H9 (cell line): ENCODE measurements around the gene LIMS2. TPM values are rescaled to one million over a fixed set of nuclear protein-coding genes. Genes with fewer than 3 reads are reported as not detected.

Experiments
- DNase-seq: peaks from one replicate; pipeline ENCODE4 v3.0.0-alpha.2; 2017
- H2AFZ ChIP-seq: one replicate; pipeline ENCODE4 v1.6.1; 2013; ENCODE audit warnings: mild to moderate bottlenecking, low read length, control low read depth, moderate library complexity
- H2AK5ac ChIP-seq: 2 replicates; pipeline ENCODE4 v1.6.1; 2013; ENCODE audit warnings: low read length, control low read depth, mixed read lengths; ENCODE audit not compliant: insufficient read length
- H2BK120ac ChIP-seq: one replicate; pipeline ENCODE4 v1.6.1; 2013; ENCODE audit warnings: low read depth, mild to moderate bottlenecking, low read length, control low read depth, inconsistent platforms; ENCODE audit not compliant: poor library complexity, severe bottlenecking
- H2BK12ac ChIP-seq: 2 replicates; pipeline ENCODE4 v1.6.1; 2013; ENCODE audit warnings: low read length, control low read depth, mixed read lengths, low read depth; ENCODE audit not compliant: insufficient read length
- H2BK15ac ChIP-seq: 2 replicates; pipeline ENCODE4 v1.6.1; 2013; ENCODE audit warnings: low read depth, low read length, control low read depth
- H2BK20ac ChIP-seq: one replicate; pipeline ENCODE4 v1.6.1; 2013; ENCODE audit warnings: low read depth, mild to moderate bottlenecking, low read length, control low read depth, inconsistent platforms; ENCODE audit not compliant: poor library complexity, severe bottlenecking
- H2BK5ac ChIP-seq: 2 replicates; pipeline ENCODE4 v1.6.1; 2013; ENCODE audit warnings: low read length, control low read depth, mixed read lengths; ENCODE audit not compliant: insufficient read length
- H3K14ac ChIP-seq: 2 replicates; pipeline ENCODE4 v1.6.1; 2013; ENCODE audit warnings: low read length, control low read depth; ENCODE audit not compliant: insufficient read depth
- H3K18ac ChIP-seq: 2 replicates; pipeline ENCODE4 v1.6.1; 2013; ENCODE audit warnings: low read depth, mild to moderate bottlenecking, mixed read lengths, low read length, control low read depth; ENCODE audit not compliant: insufficient read length
- H3K23ac ChIP-seq: 2 replicates; pipeline ENCODE4 v1.6.1; 2013; ENCODE audit warnings: low read length, control low read depth, mixed read lengths, low read depth; ENCODE audit not compliant: insufficient read length
- H3K23me2 ChIP-seq: 2 replicates; pipeline ENCODE4 v1.6.1; 2013; ENCODE audit warnings: low read depth, mild to moderate bottlenecking, mixed read lengths, low read length, control low read depth; ENCODE audit not compliant: insufficient read length, poor library complexity, severe bottlenecking
- H3K27ac ChIP-seq: 2 replicates; pipeline ENCODE4 v1.5.1; 2013; ENCODE audit warnings: low read length, control low read depth, mixed read lengths, low read depth; ENCODE audit not compliant: insufficient read length
- H3K27me3 ChIP-seq: 2 replicates; pipeline ENCODE4 v1.6.1; 2013; ENCODE audit warnings: low read length, control low read depth, inconsistent platforms; ENCODE audit not compliant: insufficient read depth
- H3K4ac ChIP-seq: 2 replicates; pipeline ENCODE4 v1.6.1; 2013; ENCODE audit warnings: low read depth, mild to moderate bottlenecking, control low read depth, inconsistent platforms, low read length, moderate library complexity
- H3K4me1 ChIP-seq: 2 replicates; pipeline ENCODE4 v1.6.1; 2013; ENCODE audit warnings: low read length, control low read depth, inconsistent platforms; ENCODE audit not compliant: insufficient read depth
- H3K4me2 ChIP-seq: 2 replicates; pipeline ENCODE4 v1.6.1; 2013; ENCODE audit warnings: low read length, control low read depth, mixed read lengths; ENCODE audit not compliant: insufficient read length, insufficient read depth
- H3K56ac ChIP-seq: 2 replicates; pipeline ENCODE4 v1.6.1; 2013; ENCODE audit warnings: low read depth, mild to moderate bottlenecking, mixed read lengths, low read length, control low read depth; ENCODE audit not compliant: insufficient read length
- H3K79me1 ChIP-seq: 2 replicates; pipeline ENCODE4 v1.6.1; 2013; ENCODE audit warnings: low read depth, mild to moderate bottlenecking, moderate library complexity, low read length, control low read depth, inconsistent platforms; ENCODE audit not compliant: insufficient read depth, poor library complexity, severe bottlenecking
- H3K79me2 ChIP-seq: 2 replicates; pipeline ENCODE4 v1.6.1; 2013; ENCODE audit warnings: low read length, control low read depth, inconsistent platforms; ENCODE audit not compliant: insufficient read depth
- H3K9ac ChIP-seq: 2 replicates; pipeline ENCODE4 v1.6.1; 2013; ENCODE audit warnings: low read length, control low read depth, mixed read lengths; ENCODE audit not compliant: insufficient read length; ENCODE audit errors: extremely low read depth
- H3K9me3 ChIP-seq: one replicate; pipeline ENCODE4 v1.6.1; 2013; ENCODE audit warnings: low read depth, low read length, inconsistent platforms; ENCODE audit not compliant: control insufficient read depth
- H3T11ph ChIP-seq: one replicate; pipeline ENCODE4 v1.6.1; 2013; ENCODE audit warnings: mild to moderate bottlenecking, low read length, control low read depth, inconsistent platforms
- H4K20me1 ChIP-seq: one replicate; pipeline ENCODE4 v1.6.1; 2013; ENCODE audit not compliant: control insufficient read depth, insufficient read length, insufficient read depth
- H4K5ac ChIP-seq: 2 replicates; pipeline ENCODE4 v1.6.1; 2013; ENCODE audit warnings: low read depth, mild to moderate bottlenecking, mixed read lengths, low read length, control low read depth; ENCODE audit not compliant: insufficient read length
- H4K8ac ChIP-seq: replicated peaks from 2 replicates; pipeline ENCODE4 v1.6.1; 2013; ENCODE audit warnings: low read length, control low read depth, mixed read lengths, low read depth; ENCODE audit not compliant: insufficient read length
- H4K91ac ChIP-seq: 2 replicates; pipeline ENCODE4 v1.6.1; 2013; ENCODE audit warnings: low read depth, mild to moderate bottlenecking, moderate library complexity, mixed read lengths, low read length, control low read depth; ENCODE audit not compliant: insufficient read length
- H3K27ac Mint-ChIP-seq, 3 experiments: 2 replicates in 2 of 3; 3 replicates in 1 of 3; pipeline ENCODE4 v1.8.0; 2020 to 2021; ENCODE audit warnings: mixed read lengths in 3 of 3, mild to moderate bottlenecking in 1 of 3, moderate library complexity in 1 of 3
- H3K27me3 Mint-ChIP-seq: 2 replicates; pipeline ENCODE4 v1.8.0; 2021; ENCODE audit warnings: low read depth, mild to moderate bottlenecking, moderate library complexity, mixed read lengths
- H3K36me3 Mint-ChIP-seq, 3 experiments: 2 replicates in 2 of 3; 3 replicates in 1 of 3; pipeline ENCODE4 v1.8.0; 2020 to 2021; ENCODE audit warnings: low read depth in 3 of 3, mixed read lengths in 3 of 3; ENCODE audit not compliant: insufficient read depth in 1 of 3
- H3K4me1 Mint-ChIP-seq, 2 experiments: 2 replicates each; pipeline ENCODE4 v1.8.0; 2020; ENCODE audit warnings: mixed read lengths in 2 of 2
- H3K4me3 Mint-ChIP-seq, 2 experiments: 2 replicates in 1 of 2; 3 replicates in 1 of 2; pipeline ENCODE4 v1.8.0; 2020 to 2021; ENCODE audit warnings: mild to moderate bottlenecking in 2 of 2, mixed read lengths in 2 of 2, moderate library complexity in 1 of 2
- H3K9me3 Mint-ChIP-seq, 2 experiments: 2 replicates in 1 of 2; 3 replicates in 1 of 2; pipeline ENCODE4 v1.8.0; 2020; ENCODE audit warnings: mild to moderate bottlenecking in 2 of 2, mixed read lengths in 2 of 2, moderate library complexity in 1 of 2
- CTCF ChIP-seq: fragments of 200-600 bp; sonication (generic); conservative IDR thresholded peaks from 3 replicates; pipeline ENCODE4 v1.8.0; 2021; ENCODE audit warnings: antibody characterized with exemption, mild to moderate bottlenecking
- WGBS: extraction: QIAGEN DNeasy Blood & Tissue Kit; methylation state at CpG from one replicate; pipeline ENCODE4 v1.1.7; 2013; ENCODE audit warnings: missing lambda C conversion rate, low lambda C conversion rate, mixed read lengths; ENCODE audit not compliant: insufficient read length; ENCODE audit errors: extremely low coverage; 5-methylcytosine and 5-hydroxymethylcytosine counted together
- total RNA-seq: library from RNA; stranded (reverse); gene quantifications from 2 replicates; pipeline ENCODE4 v1.2.1, GENCODE V29; 2021

Gene LIMS2
- total RNA-seq, 1 experiment from 2014 or later: 5.9 TPM

- Histone ChIP-seq H3K9me3 (no peaks in the 10 kb centered on the region), H3K23me2 (no peaks in the 10 kb centered on the region), H2AFZ (no peak overlapping the region), H3K4me1 (no peaks in the 10 kb centered on the region), H3T11ph (no peak overlapping the region), H3K79me2 (no peaks in the 10 kb centered on the region), H4K5ac (no peak overlapping the region), H2AK5ac (no peak overlapping the region), H2BK12ac (no peak overlapping the region), H3K23ac (no peak overlapping the region), H3K4me2 (no peak overlapping the region), H4K20me1 (no peaks in the 10 kb centered on the region), H4K91ac (no peak overlapping the region), H3K27ac (no peak overlapping the region), H3K79me1 (no peaks in the 10 kb centered on the region), H3K14ac (no peak overlapping the region; the same call in 1 of the 2 replicates), H2BK15ac (no peak overlapping the region), H3K4ac (no peak overlapping the region), H2BK120ac (no peak overlapping the region), H2BK20ac (no peak overlapping the region), H3K27me3 (no peaks in the 10 kb centered on the region), H3K56ac (no peak overlapping the region), H2BK5ac (no peak overlapping the region), H3K18ac (no peak overlapping the region), H4K8ac (no peak overlapping the region), H3K9ac (no peak overlapping the region)
- Mint-ChIP-seq H3K9me3 (no peaks in the 10 kb centered on the region), H3K4me3 (no peak overlapping the region), H3K27ac (no peak overlapping the region), H3K36me3 (no peaks in the 10 kb centered on the region; a peak in 1 of 7 replicates), H3K27me3 (no peaks in the 10 kb centered on the region; the same call in 1 of the 2 replicates), H3K4me1 (peaks cover 0 to 4% of the 10 kb centered on the region in 2 experiments; a peak in 2 of 4 replicates)
- no CpG with 5 or more reads among the region's 23 CpGs for WGBS
- no peak for TF ChIP-seq CTCF
- no peak for DNase-seq
Measured at GRCh38 chr2:127624756-127625571, 50.4 kb downstream of the LIMS2 start.
